ENCODE data around the gene EWSR1. TPM values are rescaled to one million over a fixed set of nuclear protein-coding genes. Genes with fewer than 3 reads are reported as not detected.

Gene EWSR1
- total RNA-seq, 2 donors from 2014 or later, result 145 to 236 TPM

DNA sequence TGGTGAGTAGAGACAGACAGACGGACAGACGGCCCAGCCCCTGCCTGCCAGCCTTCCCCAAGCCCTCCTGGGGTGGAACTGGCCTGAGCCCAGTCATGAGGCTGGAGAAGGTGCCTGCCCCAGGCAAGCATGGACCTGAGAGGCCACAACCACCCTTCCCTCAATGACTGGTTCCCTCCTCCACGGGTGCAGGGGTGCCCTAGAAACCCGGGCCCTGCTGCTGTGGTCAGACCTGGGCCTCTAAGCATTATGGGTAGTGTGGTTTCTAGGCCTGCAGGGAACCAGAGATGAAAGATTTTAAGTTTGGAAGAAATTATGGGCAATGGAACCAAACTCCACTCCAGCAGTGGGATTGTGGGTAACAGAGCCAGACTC lies 13.8 kb upstream of the EWSR1 start:
- H3K36me3 ChIP-seq, result no peaks in the 10 kb centered on the region
- H3K9ac ChIP-seq (ENCODE audit: low read depth in 2 of 2, low read length in 2 of 2), result no peak overlapping the region
- no peak overlapping the region for H3K27ac ChIP-seq
- intact Hi-C loops (cut with DNase I), result no loop called here
- no peaks in the 10 kb centered on the region for H3K4me1 ChIP-seq
- no peak overlapping the region for H3K4me3 ChIP-seq
- H3K9me3 ChIP-seq, result no peaks in the 10 kb centered on the region
- no peaks in the 10 kb centered on the region for H3K27me3 ChIP-seq
- TF ChIP-seq, protein P1, sequence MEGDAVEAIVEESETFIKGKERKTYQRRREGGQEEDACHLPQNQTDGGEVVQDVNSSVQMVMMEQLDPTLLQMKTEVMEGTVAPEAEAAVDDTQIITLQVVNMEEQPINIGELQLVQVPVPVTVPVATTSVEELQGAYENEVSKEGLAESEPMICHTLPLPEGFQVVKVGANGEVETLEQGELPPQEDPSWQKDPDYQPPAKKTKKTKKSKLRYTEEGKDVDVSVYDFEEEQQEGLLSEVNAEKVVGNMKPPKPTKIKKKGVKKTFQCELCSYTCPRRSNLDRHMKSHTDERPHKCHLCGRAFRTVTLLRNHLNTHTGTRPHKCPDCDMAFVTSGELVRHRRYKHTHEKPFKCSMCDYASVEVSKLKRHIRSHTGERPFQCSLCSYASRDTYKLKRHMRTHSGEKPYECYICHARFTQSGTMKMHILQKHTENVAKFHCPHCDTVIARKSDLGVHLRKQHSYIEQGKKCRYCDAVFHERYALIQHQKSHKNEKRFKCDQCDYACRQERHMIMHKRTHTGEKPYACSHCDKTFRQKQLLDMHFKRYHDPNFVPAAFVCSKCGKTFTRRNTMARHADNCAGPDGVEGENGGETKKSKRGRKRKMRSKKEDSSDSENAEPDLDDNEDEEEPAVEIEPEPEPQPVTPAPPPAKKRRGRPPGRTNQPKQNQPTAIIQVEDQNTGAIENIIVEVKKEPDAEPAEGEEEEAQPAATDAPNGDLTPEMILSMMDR (IDR thresholded peaks at IDR 0.05), result no peak
- no peak for DNase-seq

DNA sequence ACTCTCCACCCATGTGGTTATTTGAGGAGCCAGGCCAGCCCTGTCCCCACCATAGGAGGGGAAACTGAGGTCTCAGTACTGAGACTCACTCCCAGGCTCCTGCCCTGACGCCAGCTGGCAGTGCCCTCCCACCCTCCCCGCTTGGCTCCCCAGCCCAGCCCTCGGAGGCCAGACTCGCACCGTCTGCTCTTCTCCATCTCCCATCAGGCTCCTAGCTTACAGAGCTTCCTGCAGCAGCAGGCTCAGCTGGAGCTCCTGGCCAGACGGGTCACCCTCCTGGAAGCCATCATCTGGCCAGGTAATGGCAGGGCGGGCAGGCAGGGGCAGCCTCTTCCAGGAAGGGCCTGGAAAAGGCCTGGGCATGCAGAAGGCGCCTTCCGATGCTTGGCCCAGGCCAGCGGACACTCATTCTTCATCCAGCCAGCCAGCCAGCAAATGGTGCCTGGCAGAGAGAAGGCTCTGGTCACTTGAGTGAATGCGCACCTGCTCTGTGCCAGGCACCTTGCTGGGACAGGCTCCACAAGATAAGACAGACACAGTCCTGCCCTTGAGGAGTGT lies 12.9 kb upstream of the EWSR1 start:
- no peak for DNase-seq
- Histone ChIP-seq H3K9ac (ENCODE audit: low read depth in 2 of 2, low read length in 2 of 2) (no peak overlapping the region), H3K27ac (no peak overlapping the region), H3K27me3 (no peaks in the 10 kb centered on the region), H3K4me3 (no peak overlapping the region), H3K4me1 (no peaks in the 10 kb centered on the region), H3K9me3 (no peaks in the 10 kb centered on the region), H3K36me3 (no peaks in the 10 kb centered on the region)
- TF ChIP-seq, protein P1 (IDR thresholded peaks at IDR 0.05), result no peak
- intact Hi-C loops (cut with DNase I), result no loop called here

DNA sequence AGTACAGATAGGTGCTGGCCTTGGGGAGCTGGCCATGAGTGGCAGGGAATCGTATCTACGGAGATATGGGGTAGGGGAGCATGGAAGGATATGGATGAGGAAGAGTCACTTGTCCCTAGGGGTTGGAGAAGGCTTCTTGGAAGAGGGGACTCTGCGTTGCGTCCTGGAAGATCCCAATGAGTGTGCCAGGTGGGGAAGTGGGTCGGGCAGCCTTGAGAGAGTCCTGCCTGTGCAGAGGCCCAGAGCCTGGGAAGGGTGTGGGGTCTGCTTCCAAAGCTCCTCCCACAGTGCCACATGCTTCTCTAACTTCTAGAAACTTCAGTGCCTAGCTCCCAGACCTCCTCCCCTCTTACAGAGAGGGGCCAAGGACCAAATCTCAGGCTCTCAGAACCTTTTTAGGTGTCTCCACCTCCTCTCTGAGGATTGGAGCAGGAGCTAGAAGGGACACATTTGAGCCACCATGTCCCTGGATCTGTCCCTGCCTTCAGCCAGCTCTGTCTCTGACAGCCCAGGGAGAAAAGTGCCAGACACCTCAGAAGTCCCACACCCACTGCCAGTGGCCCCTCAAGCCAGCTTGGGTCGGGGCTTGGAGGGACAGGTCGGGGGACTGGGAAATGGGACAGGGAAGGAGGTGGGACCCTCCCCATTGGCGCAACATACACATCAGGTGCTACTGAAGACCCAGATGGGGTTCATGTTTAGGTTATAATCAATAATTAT lies 11.3 kb upstream of the EWSR1 start:
- DNase-seq, result no peak
- Histone ChIP-seq H3K9ac (ENCODE audit: low read depth in 2 of 2, low read length in 2 of 2) (no peak overlapping the region), H3K36me3 (no peaks in the 10 kb centered on the region), H3K4me3 (no peak overlapping the region), H3K27me3 (no peaks in the 10 kb centered on the region), H3K9me3 (no peaks in the 10 kb centered on the region), H3K27ac (no peak overlapping the region), H3K4me1 (no peaks in the 10 kb centered on the region)
- TF ChIP-seq, protein P1 (IDR thresholded peaks at IDR 0.05), result no peak
- intact Hi-C loops (cut with DNase I), result no loop called here

DNA sequence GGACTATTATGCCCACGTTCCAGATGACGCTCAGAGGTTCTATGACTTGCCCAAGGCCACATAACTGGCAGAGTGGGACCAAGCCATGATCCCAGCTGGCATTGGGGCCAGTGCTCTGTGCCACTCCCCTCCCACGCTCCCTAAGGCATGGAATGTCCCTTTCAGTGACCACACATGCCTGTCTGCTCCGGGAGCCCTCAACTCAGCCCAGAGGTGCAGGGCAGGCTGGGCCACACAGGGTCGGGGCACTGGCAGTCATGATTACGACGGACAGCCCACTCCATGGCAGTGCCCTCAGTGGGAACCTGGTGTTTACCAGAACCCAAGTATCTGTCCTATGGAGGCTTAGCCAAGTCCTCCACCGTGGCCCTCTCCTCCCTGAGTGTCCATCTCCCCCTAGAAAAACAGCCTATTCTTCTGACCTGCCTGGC lies 10.3 kb upstream of the EWSR1 start:
- no peaks in the 10 kb centered on the region for H3K36me3 ChIP-seq
- no peak overlapping the region for H3K27ac ChIP-seq
- TF ChIP-seq, protein P1 (IDR thresholded peaks at IDR 0.05), result no peak
- DNase-seq, result no peak
- H3K4me1 ChIP-seq, result no peaks in the 10 kb centered on the region
- intact Hi-C loops (cut with DNase I), result no loop called here
- H3K9me3 ChIP-seq, result no peaks in the 10 kb centered on the region
- H3K27me3 ChIP-seq, result no peaks in the 10 kb centered on the region
- no peak overlapping the region for H3K9ac ChIP-seq (ENCODE audit: low read depth in 2 of 2, low read length in 2 of 2)
- no peak overlapping the region for H3K4me3 ChIP-seq

DNA sequence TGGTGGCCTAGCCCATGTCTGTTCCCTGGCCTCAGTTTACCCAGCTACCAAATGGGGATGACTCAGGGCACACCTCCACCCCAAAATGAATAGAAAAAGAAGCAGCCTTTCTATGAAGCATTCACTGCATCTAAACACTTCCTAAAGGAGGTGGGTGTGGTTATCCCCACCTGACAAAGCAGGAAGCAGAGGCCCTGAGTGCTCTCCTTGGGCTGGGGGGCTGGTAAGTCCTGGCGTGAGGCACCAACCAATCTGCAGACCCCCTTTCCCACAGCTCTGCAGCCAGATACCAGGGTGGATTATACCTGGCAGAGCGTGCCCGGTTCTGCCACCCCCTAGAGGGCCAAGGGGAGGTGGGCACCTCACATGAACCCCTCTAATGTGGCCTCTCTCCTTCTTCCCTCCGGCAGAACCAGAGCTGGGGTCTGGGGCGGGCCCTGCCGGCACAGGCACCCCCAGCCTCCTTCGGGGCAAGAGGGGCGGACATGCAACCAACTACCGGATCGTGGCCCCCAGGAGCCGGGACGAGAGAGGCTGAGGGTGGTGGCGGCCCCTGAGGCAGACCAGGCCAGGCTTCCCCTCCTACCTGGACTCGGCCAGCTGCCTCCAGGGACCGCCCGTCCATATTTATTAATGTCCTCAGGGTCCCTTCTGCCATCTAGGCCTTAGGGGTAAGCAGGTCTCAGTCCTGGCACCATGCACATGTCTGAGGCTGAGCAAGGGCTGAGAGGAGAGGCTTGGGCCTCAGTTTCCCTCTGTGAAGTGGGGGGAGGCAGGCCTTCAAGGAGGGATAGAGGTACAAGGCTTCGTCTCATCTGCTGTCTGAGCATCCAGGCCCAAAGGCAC lies 9.4 kb upstream of the EWSR1 start:
- Histone ChIP-seq H3K4me3 (no peak overlapping the region), H3K9me3 (no peaks in the 10 kb centered on the region), H3K36me3 (no peaks in the 10 kb centered on the region), H3K27ac (no peak overlapping the region), H3K4me1 (no peaks in the 10 kb centered on the region), H3K27me3 (no peaks in the 10 kb centered on the region), H3K9ac (ENCODE audit: low read depth in 2 of 2, low read length in 2 of 2) (no peak overlapping the region)
- TF ChIP-seq, protein P1 (IDR thresholded peaks at IDR 0.05), result no peak
- DNase-seq, result no peak
- intact Hi-C loops (cut with DNase I), result no loop called here

All from colonic mucosa (tissue), 4 donors.